ENCODE data around the gene KLHL10.
A peak's percentile ranks its signal among the peaks of the same experiment; 100 is the strongest.

Gene KLHL10

DNA sequence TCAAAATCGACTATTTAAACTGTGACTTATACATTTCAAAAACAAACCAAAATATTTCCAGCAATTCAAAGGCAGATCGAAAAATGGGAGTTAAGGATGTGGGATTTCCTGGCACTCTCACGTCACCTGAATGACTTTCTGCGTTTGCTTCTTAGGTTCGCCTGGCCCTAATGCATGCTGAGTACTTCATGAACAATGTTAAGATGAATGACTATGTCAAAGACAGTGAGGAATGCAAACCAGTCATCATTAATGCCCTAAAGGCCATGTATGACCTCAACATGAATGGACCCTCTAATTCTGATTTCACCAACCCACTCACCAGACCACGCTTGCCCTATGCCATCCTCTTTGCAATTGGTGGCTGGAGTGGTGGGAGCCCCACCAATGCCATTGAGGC is 7.3 kb downstream of the KLHL10 start:
- TF ChIP-seq ZFP3 (CRISPR knock-in tag; IDR thresholded peaks at IDR 0.05) (no peak), TOX (CRISPR knock-in tag; IDR thresholded peaks at IDR 0.05; ENCODE audit: borderline replicate concordance) (no peak), RARB (CRISPR knock-in tag; IDR thresholded peaks at IDR 0.05) (no peak), ZNF565 (CRISPR knock-in tag; conservative IDR thresholded peaks at IDR 0.05; ENCODE audit: low read depth) (no peak), OSR1 (CRISPR knock-in tag; IDR thresholded peaks at IDR 0.05) (no peak), ISL1 (CRISPR knock-in tag; IDR thresholded peaks at IDR 0.05) (no peak), ESRRG (CRISPR knock-in tag; IDR thresholded peaks at IDR 0.05) (no peak), CSDC2 (CRISPR knock-in tag; IDR thresholded peaks at IDR 0.05) (no peak), PPARA (CRISPR knock-in tag; IDR thresholded peaks at IDR 0.05; ENCODE audit: borderline replicate concordance) (no peak), ZNF70 (CRISPR knock-in tag; IDR thresholded peaks at IDR 0.05) (no peak)
- TF ChIP-seq, protein P1, sequence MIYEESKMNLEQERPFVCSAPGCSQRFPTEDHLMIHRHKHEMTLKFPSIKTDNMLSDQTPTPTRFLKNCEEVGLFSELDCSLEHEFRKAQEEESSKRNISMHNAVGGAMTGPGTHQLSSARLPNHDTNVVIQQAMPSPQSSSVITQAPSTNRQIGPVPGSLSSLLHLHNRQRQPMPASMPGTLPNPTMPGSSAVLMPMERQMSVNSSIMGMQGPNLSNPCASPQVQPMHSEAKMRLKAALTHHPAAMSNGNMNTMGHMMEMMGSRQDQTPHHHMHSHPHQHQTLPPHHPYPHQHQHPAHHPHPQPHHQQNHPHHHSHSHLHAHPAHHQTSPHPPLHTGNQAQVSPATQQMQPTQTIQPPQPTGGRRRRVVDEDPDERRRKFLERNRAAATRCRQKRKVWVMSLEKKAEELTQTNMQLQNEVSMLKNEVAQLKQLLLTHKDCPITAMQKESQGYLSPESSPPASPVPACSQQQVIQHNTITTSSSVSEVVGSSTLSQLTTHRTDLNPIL (CRISPR knock-in tag; IDR thresholded peaks at IDR 0.05; ENCODE audit: low read depth), result no peak
- TF ChIP-seq, protein P2, sequence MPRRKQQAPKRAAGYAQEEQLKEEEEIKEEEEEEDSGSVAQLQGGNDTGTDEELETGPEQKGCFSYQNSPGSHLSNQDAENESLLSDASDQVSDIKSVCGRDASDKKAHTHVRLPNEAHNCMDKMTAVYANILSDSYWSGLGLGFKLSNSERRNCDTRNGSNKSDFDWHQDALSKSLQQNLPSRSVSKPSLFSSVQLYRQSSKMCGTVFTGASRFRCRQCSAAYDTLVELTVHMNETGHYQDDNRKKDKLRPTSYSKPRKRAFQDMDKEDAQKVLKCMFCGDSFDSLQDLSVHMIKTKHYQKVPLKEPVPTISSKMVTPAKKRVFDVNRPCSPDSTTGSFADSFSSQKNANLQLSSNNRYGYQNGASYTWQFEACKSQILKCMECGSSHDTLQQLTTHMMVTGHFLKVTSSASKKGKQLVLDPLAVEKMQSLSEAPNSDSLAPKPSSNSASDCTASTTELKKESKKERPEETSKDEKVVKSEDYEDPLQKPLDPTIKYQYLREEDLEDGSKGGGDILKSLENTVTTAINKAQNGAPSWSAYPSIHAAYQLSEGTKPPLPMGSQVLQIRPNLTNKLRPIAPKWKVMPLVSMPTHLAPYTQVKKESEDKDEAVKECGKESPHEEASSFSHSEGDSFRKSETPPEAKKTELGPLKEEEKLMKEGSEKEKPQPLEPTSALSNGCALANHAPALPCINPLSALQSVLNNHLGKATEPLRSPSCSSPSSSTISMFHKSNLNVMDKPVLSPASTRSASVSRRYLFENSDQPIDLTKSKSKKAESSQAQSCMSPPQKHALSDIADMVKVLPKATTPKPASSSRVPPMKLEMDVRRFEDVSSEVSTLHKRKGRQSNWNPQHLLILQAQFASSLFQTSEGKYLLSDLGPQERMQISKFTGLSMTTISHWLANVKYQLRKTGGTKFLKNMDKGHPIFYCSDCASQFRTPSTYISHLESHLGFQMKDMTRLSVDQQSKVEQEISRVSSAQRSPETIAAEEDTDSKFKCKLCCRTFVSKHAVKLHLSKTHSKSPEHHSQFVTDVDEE (CRISPR knock-in tag; IDR thresholded peaks at IDR 0.05), result no peak
- TF ChIP-seq, protein P3, sequence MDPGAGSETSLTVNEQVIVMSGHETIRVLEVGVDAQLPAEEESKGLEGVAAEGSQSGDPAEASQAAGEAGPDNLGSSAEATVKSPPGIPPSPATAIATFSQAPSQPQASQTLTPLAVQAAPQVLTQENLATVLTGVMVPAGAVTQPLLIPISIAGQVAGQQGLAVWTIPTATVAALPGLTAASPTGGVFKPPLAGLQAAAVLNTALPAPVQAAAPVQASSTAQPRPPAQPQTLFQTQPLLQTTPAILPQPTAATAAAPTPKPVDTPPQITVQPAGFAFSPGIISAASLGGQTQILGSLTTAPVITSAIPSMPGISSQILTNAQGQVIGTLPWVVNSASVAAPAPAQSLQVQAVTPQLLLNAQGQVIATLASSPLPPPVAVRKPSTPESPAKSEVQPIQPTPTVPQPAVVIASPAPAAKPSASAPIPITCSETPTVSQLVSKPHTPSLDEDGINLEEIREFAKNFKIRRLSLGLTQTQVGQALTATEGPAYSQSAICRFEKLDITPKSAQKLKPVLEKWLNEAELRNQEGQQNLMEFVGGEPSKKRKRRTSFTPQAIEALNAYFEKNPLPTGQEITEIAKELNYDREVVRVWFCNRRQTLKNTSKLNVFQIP (CRISPR knock-in tag; IDR thresholded peaks at IDR 0.05; ENCODE audit: borderline replicate concordance, low read depth), result no peak
- TF ChIP-seq, protein P4, sequence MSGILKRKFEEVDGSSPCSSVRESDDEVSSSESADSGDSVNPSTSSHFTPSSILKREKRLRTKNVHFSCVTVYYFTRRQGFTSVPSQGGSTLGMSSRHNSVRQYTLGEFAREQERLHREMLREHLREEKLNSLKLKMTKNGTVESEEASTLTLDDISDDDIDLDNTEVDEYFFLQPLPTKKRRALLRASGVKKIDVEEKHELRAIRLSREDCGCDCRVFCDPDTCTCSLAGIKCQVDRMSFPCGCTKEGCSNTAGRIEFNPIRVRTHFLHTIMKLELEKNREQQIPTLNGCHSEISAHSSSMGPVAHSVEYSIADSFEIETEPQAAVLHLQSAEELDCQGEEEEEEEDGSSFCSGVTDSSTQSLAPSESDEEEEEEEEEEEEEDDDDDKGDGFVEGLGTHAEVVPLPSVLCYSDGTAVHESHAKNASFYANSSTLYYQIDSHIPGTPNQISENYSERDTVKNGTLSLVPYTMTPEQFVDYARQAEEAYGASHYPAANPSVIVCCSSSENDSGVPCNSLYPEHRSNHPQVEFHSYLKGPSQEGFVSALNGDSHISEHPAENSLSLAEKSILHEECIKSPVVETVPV (CRISPR knock-in tag; IDR thresholded peaks at IDR 0.05), result no peak
- no peak for ATAC-seq

DNA sequence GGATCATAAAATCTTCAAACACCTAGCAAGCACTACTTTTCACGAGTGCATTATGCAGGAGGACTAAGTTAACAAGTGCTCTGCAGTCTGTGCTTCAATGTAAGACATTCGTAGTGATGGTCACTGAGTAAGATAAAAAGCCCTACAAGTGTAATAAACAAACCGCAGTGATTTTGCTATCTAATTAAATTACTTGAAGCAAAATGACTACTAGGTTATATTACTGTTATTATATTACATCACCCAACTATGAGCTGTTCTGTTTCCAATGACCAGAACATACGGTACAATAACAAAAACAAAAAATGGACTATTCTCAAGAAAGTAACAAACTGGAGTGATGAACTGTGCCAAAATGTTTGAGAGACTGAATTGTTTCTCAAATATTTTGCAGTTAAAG is 11.2 kb downstream of the KLHL10 start:
- TF ChIP-seq, protein P3 (CRISPR knock-in tag; IDR thresholded peaks at IDR 0.05; ENCODE audit: borderline replicate concordance, low read depth), result no peak
- TF ChIP-seq, protein P5, sequence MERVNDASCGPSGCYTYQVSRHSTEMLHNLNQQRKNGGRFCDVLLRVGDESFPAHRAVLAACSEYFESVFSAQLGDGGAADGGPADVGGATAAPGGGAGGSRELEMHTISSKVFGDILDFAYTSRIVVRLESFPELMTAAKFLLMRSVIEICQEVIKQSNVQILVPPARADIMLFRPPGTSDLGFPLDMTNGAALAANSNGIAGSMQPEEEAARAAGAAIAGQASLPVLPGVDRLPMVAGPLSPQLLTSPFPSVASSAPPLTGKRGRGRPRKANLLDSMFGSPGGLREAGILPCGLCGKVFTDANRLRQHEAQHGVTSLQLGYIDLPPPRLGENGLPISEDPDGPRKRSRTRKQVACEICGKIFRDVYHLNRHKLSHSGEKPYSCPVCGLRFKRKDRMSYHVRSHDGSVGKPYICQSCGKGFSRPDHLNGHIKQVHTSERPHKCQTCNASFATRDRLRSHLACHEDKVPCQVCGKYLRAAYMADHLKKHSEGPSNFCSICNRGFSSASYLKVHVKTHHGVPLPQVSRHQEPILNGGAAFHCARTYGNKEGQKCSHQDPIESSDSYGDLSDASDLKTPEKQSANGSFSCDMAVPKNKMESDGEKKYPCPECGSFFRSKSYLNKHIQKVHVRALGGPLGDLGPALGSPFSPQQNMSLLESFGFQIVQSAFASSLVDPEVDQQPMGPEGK (CRISPR knock-in tag; IDR thresholded peaks at IDR 0.05; ENCODE audit: borderline replicate concordance), result no peak
- TF ChIP-seq TCF4 (CRISPR knock-in tag; IDR thresholded peaks at IDR 0.05; ENCODE audit: borderline replicate concordance), result no peak
- no peak for TF ChIP-seq ZFP3 (CRISPR knock-in tag; IDR thresholded peaks at IDR 0.05)
- no peak for TF ChIP-seq BACH2 (CRISPR knock-in tag; IDR thresholded peaks at IDR 0.05; ENCODE audit: borderline replicate concordance)
- TF ChIP-seq PPARA (CRISPR knock-in tag; IDR thresholded peaks at IDR 0.05; ENCODE audit: borderline replicate concordance), result no peak
- no peak for TF ChIP-seq ISL1 (CRISPR knock-in tag; IDR thresholded peaks at IDR 0.05)
- no peak for TF ChIP-seq ZFP30 (CRISPR knock-in tag; IDR thresholded peaks at IDR 0.05)
- ATAC-seq, result peak; percentile 48; the same call in 2 of the 3 replicates
